Neural cell (in vitro differentiated cells): Measurements from ENCODE around the gene NEURL1. TPM values are rescaled to one million over a fixed set of nuclear protein-coding genes. Genes with fewer than 3 reads are reported as not detected.

Source experiments
- H2AFZ ChIP-seq: fragments of 200-600, 300-800 bp; sonication (generic), shearing (Covaris generic); 2 replicates; pipeline ENCODE4 v1.6.0; 2014; ENCODE audit warnings: low read depth, mild to moderate bottlenecking, antibody characterized with exemption, low read length, moderate library complexity
- H3F3A ChIP-seq: fragments of 200-600 bp; shearing (Covaris generic); 2 replicates; pipeline ENCODE4 v1.6.1; 2016; ENCODE audit warnings: mild to moderate bottlenecking, moderate library complexity, mixed read lengths, antibody characterized with exemption, low read length; ENCODE audit not compliant: insufficient read depth, poor library complexity, severe bottlenecking
- H3K27ac ChIP-seq: fragments of 200-600, 300-800 bp; sonication (generic), shearing (Covaris generic); 2 replicates; pipeline ENCODE4 v1.5.1; 2014; ENCODE audit warnings: mild to moderate bottlenecking, low read length, moderate library complexity
- H3K27me3 ChIP-seq: fragments of 300-800, 200-600 bp; sonication (generic), shearing (Covaris generic); 2 replicates; pipeline ENCODE4 v1.6.0; 2014; ENCODE audit warnings: mild to moderate bottlenecking, low read depth, low read length, moderate library complexity; ENCODE audit not compliant: insufficient read depth
- H3K36me3 ChIP-seq: fragments of 300-800, 200-600 bp; sonication (generic), shearing (Covaris generic); 2 replicates; pipeline ENCODE4 v1.5.1; 2014; ENCODE audit warnings: mild to moderate bottlenecking, antibody characterized with exemption, low read length, moderate library complexity; ENCODE audit not compliant: insufficient read depth
- H3K4me2 ChIP-seq: fragments of 300-800, 200-600 bp; sonication (generic), shearing (Covaris generic); 2 replicates; pipeline ENCODE4 v1.6.0; 2014; ENCODE audit warnings: mild to moderate bottlenecking, low read length
- H3K4me3 ChIP-seq: fragments of 300-800, 200-600 bp; sonication (generic), shearing (Covaris generic); 2 replicates; pipeline ENCODE4 v1.5.1; 2014; ENCODE audit warnings: mild to moderate bottlenecking, low read length, moderate library complexity
- H3K79me2 ChIP-seq: fragments of 200-600 bp; shearing (Covaris generic); replicated peaks from 2 replicates; pipeline ENCODE4 v1.6.0; 2014; ENCODE audit warnings: mild to moderate bottlenecking, low read length, moderate library complexity; ENCODE audit not compliant: insufficient read depth
- H3K9ac ChIP-seq: fragments of 300-800, 200-600 bp; sonication (generic), shearing (Covaris generic); 2 replicates; pipeline ENCODE4 v1.6.1; 2016; ENCODE audit warnings: mild to moderate bottlenecking, low read length, mixed read lengths
- H3K9me2 ChIP-seq: fragments of 200-600 bp; shearing (Covaris generic); 2 replicates; pipeline ENCODE4 v1.6.1; 2016; ENCODE audit warnings: mild to moderate bottlenecking, low read length, mixed read lengths; ENCODE audit not compliant: insufficient read depth
- H3K9me3 ChIP-seq: fragments of 200-600, 300-800 bp; sonication (generic), shearing (Covaris generic); 2 replicates; pipeline ENCODE4 v1.6.1; 2016; ENCODE audit warnings: mild to moderate bottlenecking, mixed run types, low read length, moderate library complexity, mixed read lengths
- H4K20me1 ChIP-seq: fragments of 200-600 bp; shearing (Covaris generic); 2 replicates; pipeline ENCODE4 v1.6.1; 2016; ENCODE audit warnings: mild to moderate bottlenecking, mixed run types; ENCODE audit not compliant: insufficient read depth
- CTCF ChIP-seq: fragments of 450-650 bp; IDR thresholded peaks from 2 replicates; pipeline ENCODE4 v1.5.1; 2014; ENCODE audit warnings: antibody characterized with exemption, mild to moderate bottlenecking, moderate library complexity; ENCODE audit not compliant: poor library complexity, severe bottlenecking
- EP300 ChIP-seq: fragments of 450-650 bp; conservative IDR thresholded peaks from 2 replicates; pipeline ENCODE4 v1.6.1; 2014; ENCODE audit warnings: antibody characterized with exemption, mild to moderate bottlenecking, moderate library complexity; ENCODE audit not compliant: poor library complexity, severe bottlenecking
- EZH2 ChIP-seq: fragments of 200-600, 300-800 bp; shearing (Covaris generic), sonication (generic); IDR thresholded peaks from 2 replicates; pipeline ENCODE4 v1.6.1; 2014; ENCODE audit warnings: antibody characterized with exemption, low read length, borderline replicate concordance, mild to moderate bottlenecking; ENCODE audit not compliant: insufficient read depth, poor library complexity, severe bottlenecking
- MXI1 ChIP-seq: fragments of 450-650 bp; conservative IDR thresholded peaks from 2 replicates; pipeline ENCODE4 v1.6.1; 2014; ENCODE audit warnings: antibody characterized with exemption, mild to moderate bottlenecking; ENCODE audit not compliant: poor library complexity, severe bottlenecking
- POLR2AphosphoS5 ChIP-seq: IDR thresholded peaks from 2 replicates; pipeline ENCODE4 v1.6.1; 2012
- RAD21 ChIP-seq: fragments of 450-650 bp; conservative IDR thresholded peaks from 2 replicates; pipeline ENCODE4 v1.6.1; 2014; ENCODE audit warnings: antibody characterized with exemption, mild to moderate bottlenecking, moderate library complexity
- SMC3 ChIP-seq: fragments of 450-650 bp; conservative IDR thresholded peaks from 2 replicates; pipeline ENCODE4 v1.6.1; 2014; ENCODE audit warnings: antibody characterized with exemption, mild to moderate bottlenecking, moderate library complexity; ENCODE audit not compliant: poor library complexity
- TAF1 ChIP-seq: IDR thresholded peaks from 2 replicates; pipeline ENCODE4 v1.6.1; 2012; ENCODE audit warnings: low read depth
- polyA plus RNA-seq: library from polyadenylated mRNA; depleted of rRNA; stranded (reverse); fragments of >200 nt; gene quantifications from 2 replicates; pipeline ENCODE4 v1.2.3, GENCODE V29; 2014
- TF ChIP-seq, protein P1 (sequence below): IDR thresholded peaks from 2 replicates; pipeline ENCODE4 v1.6.1; 2012; ENCODE audit warnings: borderline replicate concordance

The NEURL1 gene
- polyA plus RNA-seq, 1 donor from 2014 or later: 12.3 TPM

DNA sequence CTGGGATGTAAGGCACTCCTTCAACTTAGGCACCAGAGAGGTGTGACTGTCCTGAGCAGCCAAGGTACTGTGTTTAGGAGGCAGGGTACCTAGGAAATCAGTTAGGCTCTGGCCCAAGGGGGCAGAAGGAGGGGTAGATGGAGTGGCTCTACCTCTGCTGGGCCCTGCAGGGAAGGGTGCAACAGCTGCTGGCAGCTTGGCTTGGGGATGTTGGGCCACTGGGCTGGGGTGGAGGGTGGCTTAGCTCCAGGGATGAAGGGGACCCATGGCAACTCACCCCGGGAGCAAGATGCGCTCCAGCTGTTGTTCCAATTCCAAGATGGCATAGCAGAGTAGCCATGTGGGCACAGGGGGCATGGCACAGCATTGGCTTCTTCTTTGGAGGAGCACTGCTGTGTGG is 42.1 kb downstream of the NEURL1 start:
- H3K9me3 ChIP-seq: no peaks in the 10 kb centered on the region
- no peaks in the 10 kb centered on the region for H4K20me1 ChIP-seq
- H2AFZ ChIP-seq: no peak overlapping the region
- H3K36me3 ChIP-seq: no peaks in the 10 kb centered on the region
- H3K9me2 ChIP-seq: no peaks in the 10 kb centered on the region
- H3K4me2 ChIP-seq: no peak overlapping the region
- no peaks in the 10 kb centered on the region for H3K27me3 ChIP-seq
- H3K27ac ChIP-seq: no peak overlapping the region
- H3K4me3 ChIP-seq: no peak overlapping the region
- H3K79me2 ChIP-seq: no peaks in the 10 kb centered on the region
- no peak overlapping the region for H3K9ac ChIP-seq
- TF ChIP-seq RAD21: no peak
- TF ChIP-seq EZH2: no peak
- no peak for TF ChIP-seq CTCF
- TF ChIP-seq EP300: no peak
- TF ChIP-seq TAF1: no peak
- no peak for TF ChIP-seq POLR2AphosphoS5
- no peak for TF ChIP-seq MXI1
- no peak for TF ChIP-seq SMC3
- TF ChIP-seq, protein P1, sequence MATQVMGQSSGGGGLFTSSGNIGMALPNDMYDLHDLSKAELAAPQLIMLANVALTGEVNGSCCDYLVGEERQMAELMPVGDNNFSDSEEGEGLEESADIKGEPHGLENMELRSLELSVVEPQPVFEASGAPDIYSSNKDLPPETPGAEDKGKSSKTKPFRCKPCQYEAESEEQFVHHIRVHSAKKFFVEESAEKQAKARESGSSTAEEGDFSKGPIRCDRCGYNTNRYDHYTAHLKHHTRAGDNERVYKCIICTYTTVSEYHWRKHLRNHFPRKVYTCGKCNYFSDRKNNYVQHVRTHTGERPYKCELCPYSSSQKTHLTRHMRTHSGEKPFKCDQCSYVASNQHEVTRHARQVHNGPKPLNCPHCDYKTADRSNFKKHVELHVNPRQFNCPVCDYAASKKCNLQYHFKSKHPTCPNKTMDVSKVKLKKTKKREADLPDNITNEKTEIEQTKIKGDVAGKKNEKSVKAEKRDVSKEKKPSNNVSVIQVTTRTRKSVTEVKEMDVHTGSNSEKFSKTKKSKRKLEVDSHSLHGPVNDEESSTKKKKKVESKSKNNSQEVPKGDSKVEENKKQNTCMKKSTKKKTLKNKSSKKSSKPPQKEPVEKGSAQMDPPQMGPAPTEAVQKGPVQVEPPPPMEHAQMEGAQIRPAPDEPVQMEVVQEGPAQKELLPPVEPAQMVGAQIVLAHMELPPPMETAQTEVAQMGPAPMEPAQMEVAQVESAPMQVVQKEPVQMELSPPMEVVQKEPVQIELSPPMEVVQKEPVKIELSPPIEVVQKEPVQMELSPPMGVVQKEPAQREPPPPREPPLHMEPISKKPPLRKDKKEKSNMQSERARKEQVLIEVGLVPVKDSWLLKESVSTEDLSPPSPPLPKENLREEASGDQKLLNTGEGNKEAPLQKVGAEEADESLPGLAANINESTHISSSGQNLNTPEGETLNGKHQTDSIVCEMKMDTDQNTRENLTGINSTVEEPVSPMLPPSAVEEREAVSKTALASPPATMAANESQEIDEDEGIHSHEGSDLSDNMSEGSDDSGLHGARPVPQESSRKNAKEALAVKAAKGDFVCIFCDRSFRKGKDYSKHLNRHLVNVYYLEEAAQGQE: no peak
- no peaks in the 10 kb centered on the region for H3F3A ChIP-seq

DNA sequence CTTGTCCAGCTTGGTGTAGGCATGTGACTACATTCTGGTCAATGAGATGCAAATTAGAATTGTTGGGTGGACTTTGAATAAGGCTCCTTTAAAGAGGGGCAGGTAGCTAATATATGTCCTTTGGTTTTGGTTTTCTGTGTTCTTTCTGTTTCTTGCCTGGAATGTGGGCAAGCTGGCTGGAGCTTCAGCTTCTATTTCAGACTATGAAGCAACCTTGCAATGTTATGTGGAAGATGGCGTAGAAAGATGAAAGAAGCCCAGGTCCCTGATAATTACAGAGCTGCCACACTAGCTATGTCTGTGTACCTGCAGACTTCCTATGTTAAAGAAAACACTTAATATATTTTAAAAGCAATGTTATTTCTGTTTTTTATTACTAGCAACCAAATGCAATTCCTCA is 46.2 kb downstream of the NEURL1 start:
- Histone ChIP-seq H3K9me3 (no peaks in the 10 kb centered on the region), H3K4me2 (no peak overlapping the region), H3K36me3 (no peaks in the 10 kb centered on the region), H3K4me3 (no peak overlapping the region), H3K27me3 (no peaks in the 10 kb centered on the region), H3K79me2 (no peaks in the 10 kb centered on the region), H3K27ac (no peak overlapping the region), H4K20me1 (no peaks in the 10 kb centered on the region), H3K9me2 (no peaks in the 10 kb centered on the region), H3K9ac (no peak overlapping the region), H2AFZ (no peak overlapping the region), H3F3A (no peaks in the 10 kb centered on the region)
- TF ChIP-seq RAD21 (no peak), MXI1 (no peak), EZH2 (no peak), EP300 (no peak), TAF1 (no peak), CTCF (no peak)
- TF ChIP-seq, protein P1: no peak
